NCI-H510A treated with DMSO at 0.1 percent for 48 hours (cell line): ENCODE data around the gene PIMREG.

Source experiments
- DNase-seq: peaks from one replicate; lab custom pipeline; 2025; lab: John Stamatoyannopoulos, UW

PIMREG gene

GRCh38 chr17:6437956-6438355 is 6.3 kb upstream of the PIMREG start:
- DNase-seq: no peak

DNA sequence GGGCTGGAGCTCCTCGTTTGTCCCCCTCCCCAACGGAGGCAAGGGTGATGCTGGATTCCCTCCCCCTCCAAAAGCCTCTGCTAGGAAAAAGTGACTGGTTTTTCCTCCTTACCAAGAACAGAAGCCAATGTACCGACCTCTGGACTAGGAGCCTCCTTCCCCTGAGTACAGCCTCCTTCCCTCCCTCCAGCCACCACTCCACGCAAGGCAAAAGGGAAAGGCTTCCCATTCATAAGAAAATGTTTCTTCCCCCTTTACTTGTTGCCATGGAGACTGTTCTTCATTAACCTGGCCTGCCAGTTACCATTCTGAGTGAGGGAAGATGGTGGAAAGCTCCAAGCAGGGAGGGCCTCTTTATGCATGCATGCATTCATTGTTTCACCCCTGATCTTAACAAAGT is 4.3 kb upstream of the PIMREG start:
- DNase-seq: no peak

DNA sequence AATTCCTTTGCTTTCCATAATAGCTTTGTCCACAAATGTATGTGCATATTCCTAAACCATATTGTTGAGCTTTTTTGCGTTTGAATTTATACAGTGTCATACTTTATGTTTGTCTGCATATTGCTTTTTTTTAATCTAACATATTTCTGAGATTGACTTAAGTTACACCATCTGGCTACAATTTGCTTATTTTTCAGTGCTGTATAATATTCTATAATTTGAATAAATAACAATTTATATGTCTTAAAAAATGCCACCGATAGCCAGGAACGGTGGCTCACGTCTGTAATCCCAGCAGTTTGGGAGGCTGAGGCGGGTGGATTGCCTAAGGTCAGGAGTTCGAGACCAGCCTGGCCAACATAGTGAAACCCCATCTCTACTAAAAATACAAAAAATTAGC is 1.5 kb upstream of the PIMREG start:
- no peak for DNase-seq

DNA sequence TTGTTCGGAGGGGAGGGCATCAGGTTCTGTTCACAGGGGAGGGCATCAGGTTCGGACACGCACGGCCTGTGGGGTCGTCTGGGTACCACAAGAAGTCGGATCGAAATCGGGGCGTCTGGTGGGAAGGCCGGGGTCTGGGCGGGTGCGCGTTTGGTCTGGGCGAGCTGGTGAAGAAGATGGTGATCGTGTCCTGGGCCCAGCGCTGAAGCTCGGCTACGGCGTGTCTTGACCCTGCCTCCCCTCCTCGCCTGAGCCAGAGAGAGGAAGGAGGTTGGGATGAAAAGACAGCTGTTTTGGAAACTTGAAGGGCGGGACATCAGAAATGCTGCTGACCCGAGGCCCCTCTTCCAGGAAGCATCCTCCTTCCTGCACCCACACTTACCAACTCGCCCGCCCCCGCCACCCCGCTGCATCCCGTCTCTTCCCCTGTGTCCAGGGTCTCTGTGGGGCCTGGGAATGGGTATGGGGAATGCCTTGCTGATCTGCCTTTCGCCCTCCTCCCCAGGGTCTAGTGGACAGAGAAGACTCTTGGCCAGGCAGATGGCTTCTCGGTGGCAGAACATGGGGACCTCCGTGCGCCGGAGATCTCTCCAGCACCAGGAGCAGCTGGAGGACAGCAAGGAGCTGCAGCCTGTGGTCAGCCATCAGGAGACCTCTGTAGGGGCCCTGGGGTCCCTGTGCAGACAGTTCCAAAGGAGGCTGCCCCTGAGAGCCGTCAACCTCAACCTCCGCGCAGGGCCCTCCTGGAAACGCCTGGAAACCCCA is 498 bp downstream of the PIMREG start:
- DNase-seq: no peak

DNA sequence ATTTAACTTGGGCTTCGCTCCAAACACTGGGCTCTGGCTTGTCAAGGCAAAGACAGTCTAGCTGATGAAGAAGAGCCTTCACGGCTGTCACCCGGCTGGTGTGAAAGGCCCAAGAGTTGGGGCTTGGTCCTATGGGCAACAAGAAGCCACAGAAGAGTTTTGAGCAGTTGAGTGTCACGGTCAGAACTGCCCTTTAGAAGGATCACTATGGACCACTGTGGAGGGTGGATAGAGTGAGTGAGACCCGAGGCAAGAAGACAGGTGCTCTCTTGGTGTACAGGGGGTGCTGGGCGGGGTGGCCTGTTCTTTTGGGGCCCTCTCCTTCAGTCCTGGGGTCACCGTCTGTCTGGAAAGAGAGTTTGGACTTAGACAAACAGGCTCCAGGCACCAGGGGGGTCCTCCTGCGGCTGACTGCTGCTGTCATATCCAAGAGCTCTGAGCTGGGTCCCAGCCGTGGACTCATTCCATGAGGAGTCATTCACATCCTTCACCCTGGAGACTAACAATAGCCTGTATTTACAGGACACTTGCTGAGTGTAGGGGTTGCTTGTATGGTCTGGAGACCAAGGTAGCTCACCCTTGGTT is 2.4 kb downstream of the PIMREG start:
- DNase-seq: no peak

- no peak for DNase-seq
These were observed 4.2 kb downstream of the PIMREG start for GRCh38 chr17:6448473-6448872.

DNA sequence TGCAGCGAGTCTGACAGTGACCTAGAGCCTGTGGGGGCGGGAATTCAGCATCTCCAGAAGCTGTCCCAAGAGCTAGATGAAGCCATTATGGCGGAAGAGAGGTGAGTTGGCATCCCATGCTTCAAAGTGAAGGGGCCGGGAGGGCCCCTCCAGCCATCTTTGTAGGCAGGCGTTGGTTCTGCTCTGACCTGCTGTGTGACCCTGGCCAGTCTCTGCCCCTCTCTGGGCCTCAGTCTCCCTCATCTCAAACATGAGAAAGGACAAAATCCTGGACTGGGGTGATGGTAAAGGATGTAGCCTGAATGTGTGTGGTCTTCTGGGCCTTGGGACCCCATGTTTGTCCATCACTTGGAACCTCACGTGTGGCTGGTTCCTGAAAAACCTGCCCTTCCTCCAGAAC is 5.1 kb downstream of the PIMREG start:
- DNase-seq: no peak

GRCh38 chr17:6450926-6451832 is 6.9 kb downstream of the PIMREG start:
- DNase-seq: no peak

- DNase-seq: no peak
These were observed 8.4 kb downstream of the PIMREG start for GRCh38 chr17:6452471-6453266.

GRCh38 chr17:6453279-6454024 is 9.2 kb downstream of the PIMREG start:
- DNase-seq: no peak

- no peak for DNase-seq
These were observed 10.5 kb downstream of the PIMREG start for GRCh38 chr17:6454495-6455320.

GRCh38 chr17:6455321-6455705 is 11.1 kb downstream of the PIMREG start:
- DNase-seq: peak; percentile 61

DNA sequence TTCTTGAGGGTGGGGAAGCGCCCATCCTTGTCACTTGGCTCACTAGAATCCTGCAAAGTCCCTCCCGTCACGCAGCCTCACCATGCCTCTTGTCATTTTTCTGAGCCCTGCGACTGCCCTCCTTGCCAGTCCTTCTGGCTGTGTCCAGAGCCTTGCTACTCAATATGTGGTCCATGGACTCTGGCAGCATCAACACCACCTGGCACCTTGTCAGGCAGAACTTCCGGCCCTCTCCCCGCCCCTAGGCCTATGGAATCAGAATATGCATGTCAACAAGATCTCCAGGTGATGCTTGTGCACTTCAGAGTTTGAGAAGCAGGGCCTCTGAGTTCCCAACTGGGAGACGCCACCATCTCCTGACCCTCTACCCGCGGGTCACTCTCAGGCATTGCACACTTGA is 12.1 kb downstream of the PIMREG start:
- DNase-seq: peak; percentile 88

DNA sequence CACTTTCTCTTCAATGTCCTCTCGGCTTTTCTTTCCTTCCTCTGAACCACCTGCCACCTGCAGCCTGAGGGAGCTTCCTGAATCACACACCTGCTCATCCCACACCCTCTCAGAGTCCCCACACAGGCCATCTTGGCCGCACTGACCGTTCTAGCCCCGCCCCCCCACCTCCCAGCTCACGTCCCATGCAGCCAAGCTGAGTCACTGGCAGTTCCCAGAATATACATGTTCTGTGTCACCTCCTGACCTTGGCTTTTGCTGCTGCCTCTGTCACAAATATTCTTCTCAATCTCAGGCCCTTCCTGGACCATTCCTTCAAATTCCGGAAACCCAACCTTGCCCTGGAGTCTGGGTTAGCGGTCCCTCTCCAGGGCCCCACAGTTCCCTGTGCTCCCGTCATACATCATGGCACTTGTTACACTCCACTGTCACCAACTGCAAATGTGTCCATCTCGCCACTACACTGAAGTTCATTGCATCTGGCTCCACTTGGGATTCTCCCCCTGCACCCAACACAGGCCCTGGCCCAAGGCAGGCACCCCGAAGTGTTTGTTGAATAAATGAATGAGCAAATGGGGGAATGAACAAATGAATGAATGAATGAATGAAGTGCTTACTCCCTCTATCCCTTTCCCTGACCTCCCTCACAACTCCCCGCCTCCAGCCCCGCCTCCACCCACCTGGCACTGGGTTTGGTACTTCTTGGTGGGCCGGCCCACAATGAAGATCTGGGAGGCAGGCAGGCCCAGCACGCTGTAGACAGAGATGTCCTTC is 12.8 kb downstream of the PIMREG start:
- DNase-seq: peak; percentile 77

DNA sequence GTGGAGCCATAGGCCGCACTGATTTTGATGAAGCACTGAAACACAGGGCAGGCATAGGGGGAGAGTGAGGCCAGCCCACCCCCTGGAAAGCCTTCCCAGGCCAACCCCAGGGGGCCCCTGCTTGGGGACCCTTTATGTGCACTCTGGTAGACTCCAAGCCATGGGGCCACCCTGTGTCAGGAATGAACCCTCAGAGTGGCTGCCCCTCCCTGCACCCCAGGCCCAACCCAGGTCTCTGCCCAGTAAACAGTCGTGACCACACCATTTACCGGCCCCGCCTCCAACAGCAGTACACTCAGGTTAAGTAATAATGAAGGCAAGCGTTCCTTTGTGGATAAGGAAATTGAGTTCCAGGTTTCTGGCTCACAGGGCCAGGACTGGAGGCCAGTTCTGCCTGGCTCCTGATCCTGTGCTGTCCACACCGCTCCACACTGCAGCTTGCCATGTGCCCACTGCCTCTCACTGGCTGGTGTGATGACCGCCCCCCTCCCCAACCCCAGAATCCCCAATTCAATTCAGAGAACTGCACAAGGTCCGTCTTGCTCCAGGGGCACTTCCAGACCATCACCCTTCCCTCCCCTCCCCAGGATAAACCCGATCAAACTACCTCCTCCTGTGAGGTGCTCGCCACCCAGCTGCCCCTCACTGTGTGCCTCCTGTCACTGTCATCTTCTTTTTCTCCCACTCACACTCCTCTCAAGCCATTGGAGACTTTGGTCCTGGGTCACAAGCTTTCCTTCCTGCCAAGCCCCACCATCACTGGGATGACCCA is 13.6 kb downstream of the PIMREG start:
- DNase-seq: peak; percentile 2

DNA sequence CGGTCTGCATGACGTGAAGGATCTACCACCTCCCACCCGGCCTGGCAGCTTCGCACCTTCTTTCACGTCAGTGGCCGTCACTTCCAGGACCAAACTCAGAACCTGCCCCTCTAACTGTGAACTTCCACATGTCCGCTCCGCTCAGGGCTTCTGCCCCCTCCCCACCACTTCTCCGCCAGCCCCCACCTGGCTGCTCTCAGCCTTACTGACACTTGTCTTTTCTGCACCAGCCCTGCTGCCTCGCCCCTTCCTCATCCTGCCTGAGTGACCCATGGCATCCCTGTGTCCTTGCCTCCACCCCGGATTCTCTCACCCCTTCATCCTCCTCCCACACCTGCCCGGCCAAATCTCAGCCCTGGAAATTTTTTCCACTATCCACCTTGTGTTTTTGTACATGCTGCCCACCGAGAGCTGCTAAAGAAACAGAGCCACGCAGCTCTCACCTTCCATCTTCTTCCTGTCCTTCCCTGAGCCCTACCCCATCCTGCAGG is 14.2 kb downstream of the PIMREG start:
- no peak for DNase-seq

GRCh38 chr17:6460531-6461161 is 16.4 kb downstream of the PIMREG start:
- DNase-seq: no peak

GRCh38 chr17:6461246-6461645 is 17.0 kb downstream of the PIMREG start:
- DNase-seq: no peak
